HG02938 (cell line): ENCODE measurements around the gene WNT8B.

Source experiments
- ATAC-seq: cut with Tn5 transposase; IDR thresholded peaks from one replicate; pipeline ENCODE4 v1.9.1; 2021; ENCODE audit warnings: mild to moderate bottlenecking, moderate library complexity; ENCODE audit not compliant: unreplicated experiment

Gene WNT8B

GRCh38 chr10:100483876-100484666 lies 21.3 kb downstream of the WNT8B start:
- ATAC-seq, result no peak

- no peak for ATAC-seq
Observed at GRCh38 chr10:100485366-100485765, 22.6 kb downstream of the WNT8B start.

GRCh38 chr10:100485801-100486495 lies 23.1 kb downstream of the WNT8B start:
- no peak for ATAC-seq

GRCh38 chr10:100487529-100487928 lies 24.7 kb downstream of the WNT8B start:
- no peak for ATAC-seq

GRCh38 chr10:100489396-100489795 lies 26.6 kb downstream of the WNT8B start:
- ATAC-seq, result no peak

GRCh38 chr10:100490531-100490930 lies 27.7 kb downstream of the WNT8B start:
- no peak for ATAC-seq

GRCh38 chr10:100496567-100496966 lies 33.8 kb downstream of the WNT8B start:
- ATAC-seq, result no peak

GRCh38 chr10:100498059-100498458 lies 35.2 kb downstream of the WNT8B start:
- ATAC-seq, result no peak

- no peak for ATAC-seq
Observed at GRCh38 chr10:100501423-100501822, 38.6 kb downstream of the WNT8B start.

GRCh38 chr10:100502926-100503494 lies 40.2 kb downstream of the WNT8B start:
- no peak for ATAC-seq

- no peak for ATAC-seq
Observed at GRCh38 chr10:100504096-100504495, 41.3 kb downstream of the WNT8B start.

GRCh38 chr10:100505164-100505563 lies 42.4 kb downstream of the WNT8B start:
- ATAC-seq, result no peak

- ATAC-seq, result no peak
Observed at GRCh38 chr10:100506596-100507356, 44.0 kb downstream of the WNT8B start.

GRCh38 chr10:100507357-100507732 lies 44.5 kb downstream of the WNT8B start:
- no peak for ATAC-seq

- ATAC-seq, result no peak
Observed at GRCh38 chr10:100508266-100508665, 45.5 kb downstream of the WNT8B start.

- ATAC-seq, result peak; percentile 72
Observed at GRCh38 chr10:100508691-100509150, 45.9 kb downstream of the WNT8B start.

GRCh38 chr10:100509241-100509840 lies 46.5 kb downstream of the WNT8B start:
- ATAC-seq, result no peak

- no peak for ATAC-seq
Observed at GRCh38 chr10:100510533-100511308, 47.9 kb downstream of the WNT8B start.

GRCh38 chr10:100515612-100516011 lies 52.8 kb downstream of the WNT8B start:
- no peak for ATAC-seq

GRCh38 chr10:100516847-100517246 lies 54.0 kb downstream of the WNT8B start:
- no peak for ATAC-seq
